Coronary artery (tissue), 2 donors: ENCODE data around the gene TET2.

Source experiments
- DNase-seq: peaks from one replicate; pipeline ENCODE4 v3.0.0-alpha.2; 2017; ENCODE audit warnings: low spot score
- H3K27ac ChIP-seq, 2 donors: fragments of 200-600 bp; sonication (generic); one replicate each; pipeline ENCODE4 v1.5.1; 2016 to 2019
- H3K4me3 ChIP-seq: fragments of 200-600 bp; sonication (generic); 2 replicates; pipeline ENCODE4 v1.5.1; 2016; ENCODE audit warnings: mild to moderate bottlenecking, moderate library complexity
- CTCF ChIP-seq: fragments of 200-600 bp; sonication (generic); IDR thresholded peaks from one replicate; pipeline ENCODE4 v1.5.1; 2019; ENCODE audit warnings: antibody characterized with exemption

The TET2 gene

GRCh38 chr4:105265689-105266088, 119.0 kb downstream of the TET2 start:
- DNase-seq, result no peak
- H3K27ac ChIP-seq, result no peak overlapping the region
- no peak overlapping the region for H3K4me3 ChIP-seq
- no peak for TF ChIP-seq CTCF

GRCh38 chr4:105267280-105267679, 120.6 kb downstream of the TET2 start:
- no peak overlapping the region for H3K27ac ChIP-seq
- DNase-seq, result no peak
- TF ChIP-seq CTCF, result no peak

GRCh38 chr4:105272002-105272401, 125.3 kb downstream of the TET2 start:
- Histone ChIP-seq H3K4me3 (no peak overlapping the region), H3K27ac (no peak overlapping the region)
- TF ChIP-seq CTCF, result no peak
- no peak for DNase-seq

More at GRCh38 chr4:105267280-105267679, 120.6 kb downstream of the TET2 start:
- H3K4me3 ChIP-seq, result no peak overlapping the region

- TF ChIP-seq CTCF, result no peak
- Histone ChIP-seq H3K4me3 (no peak overlapping the region), H3K27ac (no peak overlapping the region)
- no peak for DNase-seq
Measured at GRCh38 chr4:105273230-105273629, 126.6 kb downstream of the TET2 start.

DNA sequence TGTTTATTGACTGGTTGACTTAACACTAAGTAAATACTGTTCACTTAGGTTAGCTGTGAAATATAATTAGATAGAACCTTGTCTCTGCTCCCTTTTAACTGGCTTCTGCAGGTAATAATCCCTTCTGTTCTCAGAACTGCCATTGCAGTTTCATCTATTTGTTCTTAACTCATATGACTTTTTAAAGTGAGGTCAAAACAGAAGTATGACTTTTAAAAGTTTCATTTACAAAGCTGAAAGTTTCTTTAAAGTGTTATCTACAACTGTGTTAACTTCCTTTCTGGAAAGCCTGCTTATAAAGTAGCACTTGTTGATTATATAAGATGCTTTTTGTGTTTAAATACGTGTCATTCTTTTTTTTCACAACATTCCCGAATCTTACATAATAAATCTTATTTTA, 127.4 kb downstream of the TET2 start:
- H3K4me3 ChIP-seq, result no peak overlapping the region
- TF ChIP-seq CTCF, result no peak
- H3K27ac ChIP-seq, result no peak overlapping the region
- DNase-seq, result no peak

- Histone ChIP-seq H3K4me3 (no peak overlapping the region), H3K27ac (no peak overlapping the region)
- TF ChIP-seq CTCF, result no peak
- DNase-seq, result no peak
Measured at GRCh38 chr4:105274504-105274903, 127.8 kb downstream of the TET2 start.

DNA sequence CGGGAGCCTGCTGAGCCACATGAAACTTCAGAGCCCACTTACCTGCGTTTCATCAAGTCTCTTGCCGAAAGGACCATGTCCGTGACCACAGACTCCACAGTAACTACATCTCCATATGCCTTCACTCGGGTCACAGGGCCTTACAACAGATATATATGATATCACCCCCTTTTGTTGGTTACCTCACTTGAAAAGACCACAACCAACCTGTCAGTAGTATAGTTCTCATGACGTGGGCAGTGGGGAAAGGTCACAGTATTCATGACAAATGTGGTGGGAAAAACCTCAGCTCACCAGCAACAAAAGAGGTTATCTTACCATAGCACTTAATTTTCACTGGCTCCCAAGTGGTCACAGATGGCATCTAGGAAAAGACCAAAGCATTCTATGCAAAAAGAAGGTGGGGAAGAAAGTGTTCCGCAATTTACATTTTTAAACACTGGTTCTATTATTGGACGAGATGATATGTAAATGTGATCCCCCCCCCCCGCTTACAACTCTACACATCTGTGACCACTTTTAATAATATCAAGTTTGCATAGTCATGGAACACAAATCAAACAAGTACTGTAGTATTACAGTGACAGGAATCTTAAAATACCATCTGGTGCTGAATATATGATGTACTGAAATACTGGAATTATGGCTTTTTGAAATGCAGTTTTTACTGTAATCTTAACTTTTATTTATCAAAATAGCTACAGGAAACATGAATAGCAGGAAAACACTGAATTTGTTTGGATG, 129.9 kb downstream of the TET2 start:
- no peak for TF ChIP-seq CTCF
- Histone ChIP-seq H3K27ac (no peak overlapping the region), H3K4me3 (no peak overlapping the region)
- DNase-seq, result no peak
